ENCODE measurements around the gene DPP6.
"Not testable (repeated sequence)": the region's sequence is repeated elsewhere in the genome, so short reads cannot be mapped to it uniquely, and the experiment has no call there.

DNA sequence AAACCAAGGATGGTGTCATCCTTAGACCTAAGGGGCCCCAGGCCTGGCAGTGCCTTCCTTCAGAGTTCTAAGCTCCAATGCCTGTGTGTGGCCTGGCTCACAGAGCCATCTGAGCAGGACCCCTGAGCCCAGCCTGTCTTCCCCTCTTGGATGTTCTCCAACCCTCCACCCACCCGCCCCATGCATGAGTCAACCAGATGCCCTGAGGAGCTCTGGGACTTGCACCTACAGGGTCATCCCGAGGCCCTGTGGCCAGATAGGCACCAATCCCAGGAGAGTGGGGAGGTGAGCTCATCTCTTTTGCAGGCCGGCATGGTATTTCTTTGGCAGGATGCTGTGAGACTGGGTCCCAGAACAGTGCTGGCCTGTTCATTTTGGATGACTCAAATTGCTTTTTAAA is 103.7 kb downstream of the DPP6 start:
- TF ChIP-seq, protein P1, sequence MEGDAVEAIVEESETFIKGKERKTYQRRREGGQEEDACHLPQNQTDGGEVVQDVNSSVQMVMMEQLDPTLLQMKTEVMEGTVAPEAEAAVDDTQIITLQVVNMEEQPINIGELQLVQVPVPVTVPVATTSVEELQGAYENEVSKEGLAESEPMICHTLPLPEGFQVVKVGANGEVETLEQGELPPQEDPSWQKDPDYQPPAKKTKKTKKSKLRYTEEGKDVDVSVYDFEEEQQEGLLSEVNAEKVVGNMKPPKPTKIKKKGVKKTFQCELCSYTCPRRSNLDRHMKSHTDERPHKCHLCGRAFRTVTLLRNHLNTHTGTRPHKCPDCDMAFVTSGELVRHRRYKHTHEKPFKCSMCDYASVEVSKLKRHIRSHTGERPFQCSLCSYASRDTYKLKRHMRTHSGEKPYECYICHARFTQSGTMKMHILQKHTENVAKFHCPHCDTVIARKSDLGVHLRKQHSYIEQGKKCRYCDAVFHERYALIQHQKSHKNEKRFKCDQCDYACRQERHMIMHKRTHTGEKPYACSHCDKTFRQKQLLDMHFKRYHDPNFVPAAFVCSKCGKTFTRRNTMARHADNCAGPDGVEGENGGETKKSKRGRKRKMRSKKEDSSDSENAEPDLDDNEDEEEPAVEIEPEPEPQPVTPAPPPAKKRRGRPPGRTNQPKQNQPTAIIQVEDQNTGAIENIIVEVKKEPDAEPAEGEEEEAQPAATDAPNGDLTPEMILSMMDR (conservative IDR thresholded peaks at IDR 0.05; ENCODE audit: low read depth, low read length): not testable (repeated sequence)
- TF ChIP-seq EZH2 (IDR thresholded peaks at IDR 0.05; ENCODE audit: borderline replicate concordance, low read depth, low read length, poor library complexity, severe bottlenecking): not testable (repeated sequence)

Measured in A673 (cell line).